Measurements from ENCODE around the gene BST2.

GRCh38 chr19:17393002-17393401, 12.4 kb downstream of the BST2 start:
- TF ChIP-seq CTCF (IDR thresholded peaks at IDR 0.05; ENCODE audit: low read length) = no peak
- no peak for TF ChIP-seq EZH2phosphoT487 (IDR thresholded peaks at IDR 0.05; ENCODE audit: low read length)
